Endothelial cell of hepatic sinusoid (primary cell): ENCODE results near the gene KDELR3.

Experiments
- in situ Hi-C: cut with HindIII; loops from 2 replicates; pipeline ENCODE4 v1.10.0; 2017; ENCODE audit warnings: low sequenced_read_pairs

The KDELR3 gene

DNA sequence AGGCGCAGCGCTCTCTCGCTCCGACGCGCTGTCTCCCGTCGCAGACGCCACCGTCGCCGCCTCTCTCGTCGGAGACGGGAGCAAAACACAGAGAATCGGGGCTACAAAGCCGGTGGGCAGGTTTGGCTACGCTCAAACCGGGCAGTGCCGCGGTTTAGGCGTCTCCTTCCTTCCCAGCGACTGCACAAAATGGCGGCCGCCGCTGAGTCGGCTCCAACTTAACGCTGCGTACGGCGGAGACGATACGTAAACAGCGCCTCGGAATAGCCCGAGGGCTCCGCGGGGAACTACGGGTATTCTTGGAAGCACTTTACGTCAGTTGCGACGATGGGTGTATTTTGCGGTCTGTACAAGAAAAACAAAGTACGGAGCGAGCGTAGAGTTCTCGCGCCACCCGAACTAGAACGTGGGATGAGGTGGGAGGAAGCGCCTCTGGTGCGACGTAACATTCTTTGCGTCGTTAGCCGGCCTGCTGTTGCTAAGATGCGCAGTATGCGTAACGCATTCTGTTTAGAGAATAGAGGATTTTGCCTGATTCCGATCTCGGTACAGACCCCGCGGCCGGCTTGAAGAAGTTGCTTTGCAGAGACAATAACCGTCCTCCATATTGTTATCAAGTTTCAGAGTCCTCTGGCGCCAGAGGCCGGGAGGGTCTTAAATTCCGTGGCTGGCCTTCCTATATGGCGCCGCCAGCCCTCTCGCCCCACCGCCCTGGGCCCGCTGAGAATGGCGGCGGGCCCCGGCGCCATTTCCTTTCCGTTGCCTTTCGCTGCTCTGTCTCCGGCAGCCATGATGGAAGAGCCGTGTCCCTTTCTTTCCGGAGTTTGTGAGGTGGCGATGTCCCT lies 38.4 kb downstream of the KDELR3 start, which contains the start of gene DDX17:
Gene DDX17, minus strand, starts transcription at position 194 of the 845 bp plus-strand sequence.
- in situ Hi-C loops = no loop called here

DNA sequence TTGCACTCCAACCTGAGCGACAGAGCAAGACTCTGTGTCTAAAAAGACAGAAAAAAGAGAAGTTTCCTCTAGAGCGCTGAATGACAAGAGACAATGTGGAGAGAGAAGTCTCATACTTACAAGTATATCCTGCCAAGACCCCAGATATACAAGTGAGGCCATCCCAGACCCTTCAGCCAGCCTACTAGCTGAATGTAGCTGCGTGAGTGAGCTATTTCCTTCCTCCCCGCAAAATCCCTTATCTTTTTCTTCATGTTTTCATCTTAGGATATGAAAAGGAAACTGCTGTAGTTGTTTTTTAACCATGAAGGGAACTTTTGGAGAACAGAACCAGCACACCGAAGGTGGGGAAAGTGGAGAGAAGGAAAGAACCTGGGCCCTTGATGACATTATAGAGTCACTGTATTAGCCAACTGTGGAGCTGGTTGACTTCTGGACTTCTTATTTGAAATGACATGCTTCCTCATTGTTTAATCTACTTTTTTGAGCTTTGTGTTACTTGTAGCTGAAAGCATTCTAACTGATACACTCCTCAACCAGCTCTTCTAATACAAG lies 42.6 kb downstream of the KDELR3 start:
- in situ Hi-C loops = no loop called here

DNA sequence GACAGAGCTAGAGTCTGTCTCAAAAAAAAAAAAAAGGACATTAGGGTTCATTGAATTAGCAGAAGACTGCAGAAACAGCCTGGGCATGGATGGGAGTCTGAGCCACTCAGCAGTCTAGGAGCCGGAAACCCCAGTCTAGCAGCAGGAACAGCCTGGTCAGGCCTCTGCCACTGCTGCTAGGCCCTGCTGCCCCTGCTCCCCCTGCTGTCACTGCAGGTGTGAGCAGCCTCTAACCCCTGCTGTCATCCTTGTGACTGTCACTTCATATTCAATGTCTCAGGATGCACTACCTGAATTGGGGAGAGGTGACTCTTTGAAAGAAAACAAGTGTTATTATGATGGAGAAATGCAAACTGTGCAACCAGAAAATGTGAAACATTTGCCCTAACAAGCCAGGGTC lies 45.2 kb downstream of the KDELR3 start:
- in situ Hi-C loops = no loop called here

DNA sequence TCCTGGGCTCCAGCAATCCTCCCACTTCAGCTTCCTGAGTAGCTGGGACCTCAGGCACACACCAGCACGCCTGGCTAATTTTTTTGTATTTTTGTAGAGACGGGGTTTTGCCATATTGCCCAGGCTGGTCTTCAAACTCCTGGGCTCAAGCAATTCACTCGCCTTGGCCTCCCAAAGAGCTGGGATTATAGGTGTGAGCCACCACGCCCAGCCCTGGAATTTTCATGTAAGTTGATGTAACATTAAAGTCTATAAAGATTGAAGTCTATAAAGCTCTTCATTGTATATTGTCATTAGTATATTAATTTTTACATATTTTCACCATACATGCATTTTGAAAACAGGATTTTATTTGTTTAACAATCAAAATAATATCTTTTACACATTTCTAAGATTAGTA lies 50.7 kb downstream of the KDELR3 start:
- in situ Hi-C loops = no loop called here

DNA sequence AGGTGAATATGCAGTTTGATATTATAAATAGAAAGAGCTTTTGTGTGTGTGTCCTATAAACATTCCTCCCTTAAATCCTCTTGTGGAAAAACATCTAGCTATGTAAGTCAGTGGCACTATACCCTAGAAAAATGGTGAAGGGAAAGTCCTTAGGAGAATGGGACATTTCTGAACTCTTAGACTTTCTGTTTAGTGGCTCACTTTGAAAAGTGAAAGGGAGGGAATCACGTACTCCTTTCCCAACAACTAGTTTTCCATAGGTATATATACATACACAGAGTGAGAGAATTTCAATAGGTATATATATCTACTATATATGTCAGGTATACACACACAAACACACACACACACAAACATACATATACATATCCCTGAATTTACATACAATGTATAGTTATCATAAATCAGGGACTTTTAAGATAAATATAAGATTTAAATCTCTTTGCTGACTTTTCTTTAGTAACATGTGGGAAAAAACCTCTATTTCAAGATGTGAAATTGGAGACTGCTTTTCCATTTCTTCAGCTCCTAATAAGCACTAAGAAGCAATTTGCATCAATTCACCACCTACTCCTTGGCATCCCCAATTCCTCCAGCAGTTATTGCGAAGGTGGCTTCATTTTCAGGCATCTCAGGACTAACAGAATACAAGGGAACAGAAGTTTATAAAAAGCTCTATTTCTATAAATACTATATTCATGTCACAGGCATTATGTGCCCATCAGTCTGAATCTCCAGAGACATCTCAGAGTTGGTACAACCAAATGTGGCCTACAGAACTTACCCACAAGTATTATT lies 51.8 kb downstream of the KDELR3 start:
- in situ Hi-C loops = no loop called here

DNA sequence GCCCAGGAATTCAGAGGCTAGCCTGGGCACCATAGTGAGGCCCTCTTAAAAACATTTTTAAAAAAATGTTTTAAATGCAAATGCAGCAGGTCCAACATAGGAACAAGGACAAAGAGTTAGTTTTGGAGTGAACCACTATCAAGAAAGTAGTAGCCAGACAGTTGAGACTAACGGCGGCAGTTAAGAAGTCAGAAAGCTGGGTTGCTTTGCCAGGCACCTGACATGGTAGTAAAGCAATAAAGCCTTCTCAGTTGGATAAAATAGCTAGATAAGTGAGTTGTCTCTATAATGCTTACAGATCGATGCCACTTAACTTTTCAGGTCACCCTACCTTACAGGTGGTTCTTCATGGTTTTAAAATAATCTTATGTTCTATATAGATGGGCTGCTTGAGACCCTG lies 55.1 kb downstream of the KDELR3 start:
- in situ Hi-C loops = no loop called here

- in situ Hi-C loops = no loop called here
These were observed 55.6 kb downstream of the KDELR3 start for GRCh38 chr22:38523479-38523878.

DNA sequence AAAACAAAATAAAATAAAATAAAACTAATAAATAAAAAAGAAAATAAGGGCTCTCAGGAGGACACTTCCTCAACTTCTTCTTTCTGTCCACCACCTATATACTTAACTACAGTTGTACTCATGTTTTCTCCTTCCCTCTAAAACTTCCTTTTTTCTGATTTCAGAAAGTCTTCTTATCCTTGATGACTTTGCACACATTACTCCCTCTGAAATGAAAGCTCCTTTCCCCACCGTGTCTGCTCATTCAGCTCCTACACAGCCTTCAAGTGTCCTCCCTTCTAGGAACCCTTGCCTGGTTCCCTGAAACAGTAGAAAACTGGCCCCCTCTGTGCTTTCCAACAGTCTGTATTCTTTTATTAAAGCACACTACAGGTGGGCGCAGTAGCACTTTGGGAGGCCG lies 56.5 kb downstream of the KDELR3 start:
- in situ Hi-C loops = no loop called here

- in situ Hi-C loops = no loop called here
These were observed 63.5 kb downstream of the KDELR3 start for GRCh38 chr22:38531251-38531938.
